IMR-90 (cell line): ENCODE measurements around the gene CD68.

Experiments
- POLR2A ChIP-seq: IDR thresholded peaks from 2 replicates; pipeline ENCODE4 v1.6.1; 2012; ENCODE audit warnings: mild to moderate bottlenecking, low read depth, low read length
- RAD21 ChIP-seq: IDR thresholded peaks from 2 replicates; pipeline ENCODE4 v1.6.1; 2012; ENCODE audit warnings: low read length, improper control_type of control experiment
- TF ChIP-seq, protein P1 (sequence below): conservative IDR thresholded peaks from 2 replicates; pipeline ENCODE4 v1.5.1; 2012; ENCODE audit warnings: mild to moderate bottlenecking, low read depth, low read length, improper control_type of control experiment

DNA sequence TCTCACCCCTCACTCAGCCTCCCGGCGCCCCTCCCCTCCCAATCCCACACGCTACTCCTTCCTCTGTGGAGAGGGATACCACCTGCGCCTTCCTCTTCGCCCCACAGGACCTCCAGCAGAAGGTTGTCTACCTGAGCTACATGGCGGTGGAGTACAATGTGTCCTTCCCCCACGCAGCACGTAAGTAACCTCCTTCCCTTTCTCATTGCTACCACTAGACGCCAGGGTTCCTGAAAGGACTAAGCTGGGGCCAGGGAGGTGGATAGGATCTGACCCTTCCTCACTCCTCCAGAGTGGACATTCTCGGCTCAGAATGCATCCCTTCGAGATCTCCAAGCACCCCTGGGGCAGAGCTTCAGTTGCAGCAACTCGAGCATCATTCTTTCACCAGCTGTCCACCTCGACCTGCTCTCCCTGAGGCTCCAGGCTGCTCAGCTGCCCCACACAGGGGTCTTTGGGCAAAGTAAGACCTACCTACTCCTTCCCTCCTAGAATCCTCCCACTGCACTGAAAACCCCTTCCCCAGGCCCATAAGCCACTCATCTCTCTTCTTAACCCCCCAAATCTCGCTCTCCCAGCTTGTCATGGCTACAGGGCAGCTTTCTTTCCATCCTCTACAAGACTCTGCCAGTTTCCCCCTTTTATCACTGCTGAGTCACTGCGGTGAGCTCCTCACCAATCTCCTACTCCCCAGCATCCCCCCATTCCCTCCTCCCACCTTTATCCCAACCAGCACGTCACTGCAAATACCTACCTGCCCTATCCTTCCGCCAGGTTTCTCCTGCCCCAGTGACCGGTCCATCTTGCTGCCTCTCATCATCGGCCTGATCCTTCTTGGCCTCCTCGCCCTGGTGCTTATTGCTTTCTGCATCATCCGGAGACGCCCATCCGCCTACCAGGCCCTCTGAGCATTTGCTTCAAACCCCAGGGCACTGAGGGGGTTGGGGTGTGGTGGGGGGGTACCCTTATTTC lies 1.5 kb downstream of the CD68 start:
- no peak for TF ChIP-seq POLR2A
- TF ChIP-seq RAD21, result no peak
- TF ChIP-seq, protein P1, sequence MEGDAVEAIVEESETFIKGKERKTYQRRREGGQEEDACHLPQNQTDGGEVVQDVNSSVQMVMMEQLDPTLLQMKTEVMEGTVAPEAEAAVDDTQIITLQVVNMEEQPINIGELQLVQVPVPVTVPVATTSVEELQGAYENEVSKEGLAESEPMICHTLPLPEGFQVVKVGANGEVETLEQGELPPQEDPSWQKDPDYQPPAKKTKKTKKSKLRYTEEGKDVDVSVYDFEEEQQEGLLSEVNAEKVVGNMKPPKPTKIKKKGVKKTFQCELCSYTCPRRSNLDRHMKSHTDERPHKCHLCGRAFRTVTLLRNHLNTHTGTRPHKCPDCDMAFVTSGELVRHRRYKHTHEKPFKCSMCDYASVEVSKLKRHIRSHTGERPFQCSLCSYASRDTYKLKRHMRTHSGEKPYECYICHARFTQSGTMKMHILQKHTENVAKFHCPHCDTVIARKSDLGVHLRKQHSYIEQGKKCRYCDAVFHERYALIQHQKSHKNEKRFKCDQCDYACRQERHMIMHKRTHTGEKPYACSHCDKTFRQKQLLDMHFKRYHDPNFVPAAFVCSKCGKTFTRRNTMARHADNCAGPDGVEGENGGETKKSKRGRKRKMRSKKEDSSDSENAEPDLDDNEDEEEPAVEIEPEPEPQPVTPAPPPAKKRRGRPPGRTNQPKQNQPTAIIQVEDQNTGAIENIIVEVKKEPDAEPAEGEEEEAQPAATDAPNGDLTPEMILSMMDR, result no peak
